GM19463 (cell line): ENCODE measurements around the gene LUZP2.

Source experiments
- ATAC-seq: cut with Tn5 transposase; IDR thresholded peaks from one replicate; pipeline ENCODE4 v1.9.1; 2021; ENCODE audit warnings: mild to moderate bottlenecking, moderate library complexity; ENCODE audit not compliant: unreplicated experiment

Gene LUZP2

DNA sequence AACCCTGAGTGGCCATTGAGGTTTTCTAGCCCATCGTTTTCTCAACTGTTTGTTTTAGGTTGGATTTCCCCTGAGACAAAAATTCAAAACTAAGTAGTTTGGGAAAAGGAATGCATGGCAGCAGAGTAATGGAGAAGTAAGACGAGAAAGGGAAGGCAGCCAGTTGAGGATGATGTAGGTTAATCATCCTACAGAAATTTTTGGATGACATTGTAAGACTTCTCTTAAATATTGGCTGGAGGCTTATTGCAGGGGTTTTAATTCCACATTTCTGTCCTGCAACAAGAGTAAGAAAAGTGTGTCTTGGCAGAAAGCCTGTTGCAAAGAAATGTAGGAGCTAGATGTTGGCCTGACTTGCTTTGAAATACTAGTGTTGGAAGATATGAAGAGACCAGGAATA, 308.8 kb downstream of the LUZP2 start:
- ATAC-seq: no peak

- ATAC-seq: no peak
Observed at GRCh38 chr11:24808173-24808572, 311.3 kb downstream of the LUZP2 start.

DNA sequence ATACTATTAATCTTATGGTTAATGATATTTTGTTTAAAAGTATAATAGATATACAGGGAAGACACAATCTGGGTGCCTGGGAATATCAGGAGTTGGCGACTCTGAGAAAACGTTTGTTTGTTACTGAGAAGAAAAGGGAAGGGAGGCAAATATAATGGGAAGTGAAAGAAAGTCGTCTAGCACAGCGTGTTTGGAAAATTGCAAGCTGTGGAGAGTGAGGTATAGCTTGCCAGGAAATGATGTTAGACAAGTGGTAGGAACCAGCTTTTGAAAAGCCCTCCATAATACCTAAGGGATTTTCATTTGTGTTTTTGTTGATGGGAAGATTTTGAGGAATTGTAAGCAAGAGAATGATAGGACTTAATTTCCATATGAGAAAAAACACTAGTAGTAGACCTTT, 322.2 kb downstream of the LUZP2 start:
- ATAC-seq: no peak

- ATAC-seq: no peak
Observed at GRCh38 chr11:24819863-24820434, 323.1 kb downstream of the LUZP2 start.

- no peak for ATAC-seq
Observed at GRCh38 chr11:24820541-24820940, 323.7 kb downstream of the LUZP2 start.

DNA sequence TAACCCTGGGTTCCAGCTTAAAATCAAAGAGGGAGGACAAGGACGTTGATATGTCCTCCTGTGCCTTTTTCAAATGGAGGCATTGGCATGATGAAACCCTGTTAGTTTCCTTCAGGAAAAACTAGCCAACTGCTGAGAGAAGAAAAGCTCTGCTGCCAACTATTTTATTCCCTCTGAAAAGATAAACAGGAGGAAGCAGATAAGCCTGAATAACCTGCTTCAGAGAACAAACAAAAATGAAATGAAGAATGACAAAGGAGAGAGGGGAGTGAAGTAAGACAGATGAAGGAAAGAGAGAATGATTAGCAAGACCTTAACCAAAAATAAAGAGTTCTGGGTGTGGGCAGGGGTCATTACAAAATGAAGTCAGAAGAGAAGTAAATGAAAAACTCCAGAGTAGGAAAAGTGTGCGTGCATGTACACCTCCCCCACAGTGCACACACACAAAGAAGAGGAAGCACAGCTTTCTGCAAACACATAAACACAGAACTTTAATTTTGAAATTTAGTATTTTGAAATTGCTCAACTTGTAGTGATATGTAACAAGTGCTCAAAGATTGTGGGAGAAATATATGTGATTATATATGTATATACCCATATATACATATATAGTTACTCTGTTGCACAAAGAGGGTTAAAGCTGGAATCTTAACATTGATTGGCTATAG, 332.2 kb downstream of the LUZP2 start:
- no peak for ATAC-seq

DNA sequence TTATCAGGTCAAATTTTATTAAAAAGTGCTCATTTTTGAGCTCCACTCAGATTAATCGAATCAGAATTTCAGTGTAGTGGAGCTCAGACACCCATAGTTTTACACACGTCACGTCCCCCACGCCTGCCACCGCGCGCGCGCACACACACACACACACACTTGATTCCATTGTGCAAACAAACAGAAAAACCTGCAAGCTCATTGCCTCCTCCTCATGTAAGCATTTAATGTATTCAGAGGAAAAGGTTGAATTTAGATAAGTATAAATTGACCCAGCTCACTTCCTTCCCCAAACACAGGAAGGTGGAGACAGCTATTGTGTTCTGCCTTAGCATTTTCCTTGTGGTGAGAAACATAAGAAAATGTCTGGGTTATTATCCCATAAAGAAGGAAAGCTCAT, 336.7 kb downstream of the LUZP2 start:
- ATAC-seq: no peak

DNA sequence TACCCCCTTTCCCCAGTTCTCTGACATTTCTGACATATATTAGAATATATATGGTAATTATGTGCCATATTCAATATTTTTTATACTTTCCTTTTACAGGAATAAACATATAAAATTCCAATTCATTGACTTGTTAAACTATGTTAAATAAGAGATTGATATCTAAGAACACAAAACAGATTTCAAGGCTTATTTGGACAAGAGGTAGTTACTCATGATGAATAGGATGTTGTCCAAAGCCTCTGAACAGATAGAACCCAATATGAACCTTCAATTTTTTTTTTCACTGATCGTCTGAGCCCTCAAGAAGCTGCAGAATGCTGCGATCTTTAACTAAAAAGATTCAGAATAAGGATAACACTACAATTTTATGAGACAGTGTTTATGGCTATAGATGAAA, 340.3 kb downstream of the LUZP2 start:
- ATAC-seq: no peak

DNA sequence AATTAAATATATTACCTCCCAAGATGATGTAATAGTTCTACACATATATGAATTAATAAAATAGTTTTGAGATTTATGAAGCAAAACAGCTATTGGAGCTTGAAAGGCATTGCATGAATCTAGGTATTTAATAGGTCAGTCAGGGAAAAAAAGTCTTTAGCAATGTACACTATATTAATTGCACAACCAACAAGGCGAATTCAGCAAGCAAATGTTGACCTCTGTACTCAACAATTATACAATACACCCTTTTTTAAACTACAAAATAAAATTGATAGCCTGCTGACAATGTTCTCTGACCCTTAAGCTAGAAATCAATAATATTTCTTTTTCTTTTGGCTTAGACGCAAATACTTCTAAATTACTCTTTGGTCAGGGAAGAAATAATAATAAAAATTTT, 345.5 kb downstream of the LUZP2 start:
- ATAC-seq: no peak

- ATAC-seq: no peak
Observed at GRCh38 chr11:24844406-24844805, 347.6 kb downstream of the LUZP2 start.

GRCh38 chr11:24848857-24849256, 352.0 kb downstream of the LUZP2 start:
- no peak for ATAC-seq

DNA sequence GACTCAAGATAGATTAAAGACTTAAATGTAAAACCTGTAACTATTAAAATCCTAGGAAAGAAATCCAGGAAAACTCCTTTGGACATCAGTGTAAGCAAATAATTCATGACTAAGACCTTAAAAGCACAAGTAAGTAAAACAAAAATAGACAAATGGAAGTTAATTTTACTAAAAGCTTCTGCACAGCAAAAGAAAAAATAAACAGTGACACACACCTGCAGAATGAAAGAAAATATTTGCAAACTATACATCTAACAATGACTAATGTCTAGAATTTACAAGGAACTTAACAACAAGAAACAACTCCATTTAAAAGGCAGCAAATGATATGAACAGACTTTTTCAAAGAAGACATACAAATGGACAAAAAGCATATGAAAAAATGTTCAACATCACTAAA, 359.1 kb downstream of the LUZP2 start:
- no peak for ATAC-seq

GRCh38 chr11:24859801-24860300, 363.0 kb downstream of the LUZP2 start:
- no peak for ATAC-seq

DNA sequence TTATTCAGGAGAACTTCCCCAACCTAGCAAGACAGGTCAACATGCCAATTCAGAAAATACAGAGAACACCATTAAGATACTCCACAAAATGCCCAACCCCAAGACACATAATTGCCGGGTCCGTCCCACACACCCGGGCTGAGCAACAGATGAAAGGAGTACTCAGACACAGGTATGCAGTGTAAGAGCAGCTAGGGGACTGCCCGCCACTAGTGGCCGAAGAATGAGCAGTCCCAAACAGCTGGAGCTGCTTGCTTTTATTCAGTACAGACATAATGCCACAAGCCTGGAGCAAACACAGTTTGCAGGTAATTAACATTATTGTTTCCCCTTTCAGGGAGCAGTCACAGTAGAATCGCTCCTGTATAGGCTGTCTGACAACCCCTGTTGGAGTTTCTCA, 364.6 kb downstream of the LUZP2 start:
- ATAC-seq: no peak

DNA sequence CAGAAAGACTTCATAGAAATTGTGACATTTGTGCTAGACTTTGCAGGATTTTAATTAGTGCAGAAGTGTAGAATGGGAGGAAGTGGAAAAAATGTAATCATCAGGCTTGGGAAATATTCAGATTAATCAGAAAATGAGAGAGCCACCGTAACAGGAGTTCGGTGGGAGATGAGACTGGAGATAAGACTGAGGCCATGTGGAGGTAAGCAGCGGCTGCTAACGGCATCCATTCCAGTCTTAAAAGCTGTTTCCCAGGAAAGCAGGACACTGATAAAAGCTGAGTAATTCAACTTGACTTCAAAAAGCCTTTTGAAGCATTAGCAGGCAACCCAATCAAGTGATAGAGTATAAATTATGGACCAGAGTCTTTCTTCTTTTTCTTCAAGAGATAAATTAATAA, 369.9 kb downstream of the LUZP2 start:
- ATAC-seq: no peak

DNA sequence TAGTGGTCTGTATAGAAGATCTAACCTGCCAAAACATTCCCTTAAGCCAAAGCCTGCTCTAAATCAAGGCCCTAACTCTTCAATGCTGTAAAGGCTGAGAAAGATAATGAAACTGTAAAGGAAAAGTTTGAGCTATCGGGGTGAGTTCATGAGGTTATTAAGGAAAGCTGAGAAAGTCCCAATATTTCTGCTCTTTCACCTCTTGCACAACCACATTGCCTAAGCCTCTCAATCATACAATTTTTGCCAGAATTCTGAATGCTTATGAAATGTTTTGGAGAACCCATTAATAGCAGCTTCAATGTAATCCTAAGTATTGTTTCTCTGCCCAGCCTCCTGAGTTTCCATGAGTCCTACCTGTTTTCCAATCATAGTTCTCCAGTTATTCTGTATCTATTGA, 373.2 kb downstream of the LUZP2 start:
- no peak for ATAC-seq

DNA sequence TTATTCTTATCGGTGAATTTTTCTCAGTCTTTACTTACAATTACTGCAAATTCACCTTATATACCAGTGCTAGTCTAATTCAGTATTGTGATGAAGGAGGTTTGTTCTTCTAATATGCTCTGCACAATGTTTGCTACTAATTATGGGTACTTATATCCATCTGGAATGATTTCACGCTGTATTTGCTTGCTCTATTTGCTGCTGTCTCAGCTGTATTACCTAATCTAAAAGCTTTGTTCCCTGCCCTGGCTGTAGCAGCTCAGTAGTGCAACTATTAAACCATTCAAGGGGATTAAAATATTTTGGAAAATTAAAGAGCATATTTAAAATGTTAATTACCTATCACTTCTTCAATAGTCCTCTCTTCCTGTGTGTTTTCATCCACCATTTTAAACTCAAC, 375.3 kb downstream of the LUZP2 start:
- no peak for ATAC-seq

GRCh38 chr11:24872651-24873311, 375.9 kb downstream of the LUZP2 start:
- no peak for ATAC-seq

DNA sequence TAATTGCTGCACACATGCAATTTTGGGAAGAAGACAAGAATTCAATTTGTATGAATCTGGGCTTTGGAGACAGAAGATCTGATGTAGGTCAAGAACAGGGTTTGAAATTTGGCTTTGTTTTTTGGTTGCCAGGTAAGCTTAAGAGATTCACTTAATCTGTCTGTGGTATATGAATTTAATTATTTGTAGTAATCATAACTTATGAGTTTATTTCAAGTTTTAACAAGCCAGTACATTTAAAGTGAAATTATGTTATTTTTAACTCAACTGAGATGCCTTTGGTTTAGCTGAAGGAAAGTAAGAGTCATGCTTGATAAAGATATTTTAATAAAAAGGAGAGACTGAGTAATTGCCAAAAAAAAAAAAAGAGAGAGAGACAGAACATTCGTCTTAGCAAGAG, 384.1 kb downstream of the LUZP2 start:
- no peak for ATAC-seq

- ATAC-seq: no peak
Observed at GRCh38 chr11:24885580-24886173, 388.8 kb downstream of the LUZP2 start.

GRCh38 chr11:24886880-24887619, 390.2 kb downstream of the LUZP2 start:
- no peak for ATAC-seq
